Heart left ventricle (tissue), 13 donors: Measurements from ENCODE around the gene ASIP.

Experiments
- CTCF ChIP-seq, 12 donors: fragments of 200-600 bp; sonication (generic) in 4 of 12; IDR thresholded peaks; one replicate each; pipeline versions ENCODE4 v1.5.0 to v1.8.0; 2018 to 2022; ENCODE audit warnings: antibody characterized with exemption in 12 of 12, mild to moderate bottlenecking in 5 of 12
- POLR2A ChIP-seq, 2 donors: fragments of 450-650 bp; IDR thresholded peaks; one replicate each; pipeline ENCODE4 v1.6.1; 2017; ENCODE audit warnings: antibody characterized with exemption in 2 of 2, mild to moderate bottlenecking in 2 of 2, moderate library complexity in 2 of 2
- donor health status: ischemic (EF 13 %, LVEDD 7.1; RV severe dilation, severe dysfunction).
- donor health status: DM: no; HTN: yes; CAD: no.
- donor health status: DM: no; HTN: no; CAD: no.
- donor health status: ischemic (EF 25% LVEDD 6.9; RV normal size, moderate dysfunction).
- donor health status: ischemic (EF 25% LVEDD 5.7; RV mildly dilated, moderate dysfunction).
- donor health status: ischemic (EF 35%, LVEDD 5.7; RV mildly dilated, moderate dysfunction).
- donor health status: nonischemic (EF 11% LVEDD 7.7; RV severe dilation, severe dysfunction).
- donor health status: DM: yes; HTN: yes; CAD: no.
- donor health status: PGD.
- donor health status: ischemic (EF 29% LVEDD 5.4; RV normal size, mild dysfunction).
- donor health status: nonischemic (EF 23%, LVEDD 6.1; RV moderate dilation, normal function).

DNA sequence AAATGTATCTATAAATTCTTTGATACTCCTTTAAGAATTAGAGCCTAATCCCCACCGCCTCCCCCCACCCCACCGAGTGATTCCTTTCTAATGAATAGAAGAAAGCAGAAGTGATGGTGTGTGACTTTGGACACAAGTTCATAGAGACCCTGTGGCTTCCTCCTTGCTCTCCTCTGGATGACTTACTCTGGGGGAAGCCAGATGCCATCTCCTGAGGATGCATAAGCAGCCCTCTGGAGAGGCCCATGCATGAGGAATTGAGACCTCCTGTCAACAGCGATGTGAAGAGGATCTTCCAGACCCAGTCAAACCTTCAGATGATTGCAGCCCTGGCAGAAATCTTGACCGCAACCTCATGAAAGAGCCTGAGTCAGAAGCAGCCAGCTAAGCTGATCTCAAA, 40.8 kb downstream of the ASIP start:
- TF ChIP-seq CTCF (IDR thresholded peaks at IDR 0.05): no peak
- TF ChIP-seq POLR2A (IDR thresholded peaks at IDR 0.05): no peak
